Stimulated activated CD8-positive, alpha-beta memory T cell treated with anti-CD3 and anti-CD28 coated beads, Interleukin-7, amount 100 ng/mL, for 4 hours (primary cell): Measurements from ENCODE around the gene HDAC4.

Source experiments
- DNase-seq, 2 donors: peaks; one replicate each; pipeline ENCODE4 v3.0.0-alpha.2; 2020; ENCODE audit warnings: low read depth in 2 of 2

HDAC4 gene

GRCh38 chr2:239033801-239034560 lies 366.8 kb downstream of the HDAC4 start:
- no peak for DNase-seq

GRCh38 chr2:239029958-239030357 lies 370.9 kb downstream of the HDAC4 start:
- DNase-seq: no peak

GRCh38 chr2:239028253-239028619 lies 372.6 kb downstream of the HDAC4 start:
- DNase-seq: no peak

- no peak for DNase-seq
Measured at GRCh38 chr2:239027391-239028252, 373.2 kb downstream of the HDAC4 start.

GRCh38 chr2:239026711-239027361 lies 374.0 kb downstream of the HDAC4 start:
- no peak for DNase-seq

- no peak for DNase-seq
Measured at GRCh38 chr2:239025951-239026461, 374.8 kb downstream of the HDAC4 start.

GRCh38 chr2:239025096-239025801 lies 375.6 kb downstream of the HDAC4 start:
- DNase-seq: no peak

- DNase-seq: no peak
Measured at GRCh38 chr2:239024226-239024625, 376.6 kb downstream of the HDAC4 start.

GRCh38 chr2:239022437-239023260 lies 378.2 kb downstream of the HDAC4 start:
- DNase-seq: no peak

- no peak for DNase-seq
Measured at GRCh38 chr2:239021651-239022436, 379.0 kb downstream of the HDAC4 start.

- DNase-seq: no peak
Measured at GRCh38 chr2:239021224-239021623, 379.6 kb downstream of the HDAC4 start.

- DNase-seq: no peak
Measured at GRCh38 chr2:239020541-239021041, 380.2 kb downstream of the HDAC4 start.

- no peak for DNase-seq
Measured at GRCh38 chr2:239019183-239019581, 381.6 kb downstream of the HDAC4 start.

- no peak for DNase-seq
Measured at GRCh38 chr2:239018271-239019182, 382.3 kb downstream of the HDAC4 start.

GRCh38 chr2:239017491-239018098 lies 383.2 kb downstream of the HDAC4 start:
- DNase-seq: no peak

GRCh38 chr2:239015901-239016675 lies 384.7 kb downstream of the HDAC4 start:
- DNase-seq: no peak

- DNase-seq: no peak
Measured at GRCh38 chr2:239015218-239015900, 385.5 kb downstream of the HDAC4 start.
